Endothelial cell of coronary artery (primary cell): ENCODE measurements around the gene ZNF441. TPM values are rescaled to one million over a fixed set of nuclear protein-coding genes. Genes with fewer than 3 reads are reported as not detected.

Source experiments
- total RNA-seq: library from RNA; depleted of rRNA; stranded (reverse); fragments of >200 nt; gene quantifications from 2 replicates; pipeline ENCODE4 v1.2.3, GENCODE V29; 2014

ZNF441 gene
- 6.1 and 7.3 TPM in 2 replicates for total RNA-seq

DNA sequence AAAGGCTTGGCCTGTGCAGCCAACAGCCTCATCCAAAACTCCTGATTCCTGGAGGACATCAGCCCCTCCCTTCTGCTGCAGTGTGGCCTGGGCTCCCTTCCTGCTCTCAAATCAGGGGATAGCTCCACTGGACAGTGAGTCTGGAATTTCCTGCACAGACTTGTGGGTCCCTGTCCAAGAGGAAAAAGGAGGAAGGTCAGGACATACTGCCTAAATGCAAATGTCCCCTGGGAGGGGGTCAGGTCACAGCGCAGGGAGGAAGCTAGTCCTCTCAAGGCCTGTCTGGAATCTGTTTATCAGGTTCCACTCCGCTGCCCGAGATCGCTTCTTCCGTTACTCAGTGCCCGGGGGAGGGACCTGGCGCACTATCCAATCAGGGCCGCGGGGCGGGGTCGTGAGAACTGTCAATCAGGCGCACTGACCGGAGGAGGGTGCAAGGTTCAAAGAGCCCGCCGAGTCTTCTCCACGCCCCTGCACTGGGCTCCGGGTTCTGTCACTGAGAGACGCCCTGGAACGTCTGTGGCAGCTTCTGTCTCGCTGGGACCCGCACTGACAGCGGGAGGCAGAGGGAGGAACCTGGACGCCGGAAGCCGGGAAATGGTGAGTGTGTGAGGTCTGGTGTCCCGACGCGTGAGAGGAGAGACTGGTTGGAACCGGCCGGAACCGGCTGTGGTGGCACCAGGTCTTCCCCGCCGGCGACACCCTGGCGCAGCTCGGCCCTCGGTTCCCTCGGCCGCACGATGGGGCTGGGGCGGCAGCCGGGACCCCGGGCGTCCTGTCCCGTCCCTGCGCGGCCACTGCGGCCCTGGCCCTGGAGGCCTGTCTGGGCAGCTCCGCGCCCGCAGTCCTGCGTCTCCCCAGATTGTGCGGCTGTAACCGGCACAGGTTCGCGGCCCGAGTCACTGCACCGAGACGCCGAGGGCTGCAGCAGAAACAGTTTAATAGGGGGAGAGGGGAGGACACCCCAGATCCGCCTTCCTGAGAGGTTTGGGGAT lies at the start of gene ZNF441:
TSS of gene ZNF441 (plus strand) at position 404 of the 995 bp plus-strand sequence. CDS start at position 598, 194 bp downstream.

DNA sequence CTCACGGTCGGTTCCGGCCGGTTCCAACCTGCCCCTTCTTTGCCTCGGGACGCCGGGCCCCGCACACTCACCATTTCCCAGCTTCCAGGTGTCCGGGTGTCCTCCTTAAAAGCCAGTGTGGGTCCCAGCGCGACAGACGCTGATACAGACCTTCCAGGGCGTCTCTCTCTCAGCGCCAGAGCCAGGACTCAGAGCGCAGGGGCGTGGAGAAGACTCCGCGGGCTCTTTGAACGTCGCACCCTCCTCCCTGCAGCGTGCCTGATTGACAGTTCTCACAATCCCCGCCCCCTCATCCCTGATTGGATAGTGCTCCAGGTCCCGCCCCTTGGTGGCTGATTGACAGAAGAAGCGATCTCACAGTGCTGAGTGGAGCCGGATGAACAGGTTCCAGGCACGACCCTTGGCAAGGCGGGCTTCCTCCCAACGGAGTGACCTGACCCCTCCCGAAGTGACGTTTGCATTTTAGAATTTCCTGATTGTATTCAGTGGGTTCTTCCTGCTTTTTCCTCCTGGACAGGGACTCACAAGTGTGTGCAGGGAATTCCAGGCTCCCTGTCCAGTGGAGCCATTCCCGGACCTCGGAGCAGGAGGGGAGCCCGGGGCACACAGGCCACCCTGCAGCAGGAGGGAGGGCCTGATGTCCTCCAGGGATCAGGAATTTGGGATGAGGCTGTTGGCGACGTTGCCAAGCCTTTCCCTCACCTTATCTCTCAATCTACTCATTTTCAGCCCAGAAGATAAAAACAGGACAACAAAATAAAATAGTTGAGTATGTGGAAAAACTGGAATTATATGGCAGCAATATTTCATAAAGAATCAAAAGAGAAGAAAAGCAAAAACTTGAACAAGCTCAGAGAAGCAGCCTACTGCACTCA lies 27.8 kb upstream of the ZNF441 start, which contains the start of gene ZNF823:
TSS of gene ZNF823 (minus strand) at position 201 of the 875 bp plus-strand sequence. CDS start at position 74, 127 bp downstream.

DNA sequence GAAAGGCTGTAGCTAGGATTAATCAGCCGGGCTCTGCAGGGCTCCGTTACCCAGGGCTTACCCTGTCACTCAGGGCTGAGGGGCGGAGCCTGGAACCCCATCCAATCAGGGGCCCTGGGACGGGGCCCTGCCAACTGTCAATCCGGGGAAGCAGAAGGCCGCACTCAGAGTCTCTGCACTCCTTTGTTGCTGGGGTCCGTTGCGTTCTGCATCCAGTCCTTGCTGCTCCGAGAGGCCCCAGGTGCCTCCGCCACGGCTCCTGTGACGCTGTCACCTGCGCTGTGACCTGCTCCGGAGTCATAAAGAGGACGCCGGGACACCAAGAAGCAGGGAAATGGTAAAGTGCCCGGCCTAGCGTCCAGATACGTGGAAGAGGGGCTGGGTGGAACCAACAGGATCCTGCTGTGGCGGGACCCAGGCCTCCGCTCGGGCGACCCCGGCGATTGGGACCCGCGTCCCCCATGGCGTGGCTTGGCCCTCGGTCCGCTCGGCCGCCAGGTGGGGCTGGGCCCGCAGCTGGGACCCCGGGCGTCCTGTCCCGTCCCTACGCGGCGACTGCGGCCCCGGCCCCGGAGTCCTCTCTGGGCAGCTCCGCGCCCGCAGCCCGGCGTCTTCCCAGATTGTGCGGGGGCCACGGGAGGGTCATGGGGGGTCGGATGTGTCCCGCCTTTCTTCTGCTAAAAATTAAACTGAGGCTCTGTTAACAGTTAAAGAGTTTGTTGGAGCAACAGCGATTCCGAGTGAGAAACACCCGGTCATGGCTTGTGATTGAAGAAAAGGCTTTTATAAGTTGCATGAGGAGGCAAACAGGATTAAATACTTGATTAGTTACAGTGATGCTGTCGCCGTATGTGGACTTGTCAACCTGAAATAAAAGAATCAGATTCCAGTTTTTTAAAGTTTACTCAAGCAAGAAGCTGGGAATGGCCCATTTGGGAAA lies 31.9 kb downstream of the ZNF441 start, which contains the start of gene ZNF491:
TSS of gene ZNF491 (plus strand) at position 133 of the 940 bp plus-strand sequence. CDS start 7,431 bp downstream, outside the sequence.

DNA sequence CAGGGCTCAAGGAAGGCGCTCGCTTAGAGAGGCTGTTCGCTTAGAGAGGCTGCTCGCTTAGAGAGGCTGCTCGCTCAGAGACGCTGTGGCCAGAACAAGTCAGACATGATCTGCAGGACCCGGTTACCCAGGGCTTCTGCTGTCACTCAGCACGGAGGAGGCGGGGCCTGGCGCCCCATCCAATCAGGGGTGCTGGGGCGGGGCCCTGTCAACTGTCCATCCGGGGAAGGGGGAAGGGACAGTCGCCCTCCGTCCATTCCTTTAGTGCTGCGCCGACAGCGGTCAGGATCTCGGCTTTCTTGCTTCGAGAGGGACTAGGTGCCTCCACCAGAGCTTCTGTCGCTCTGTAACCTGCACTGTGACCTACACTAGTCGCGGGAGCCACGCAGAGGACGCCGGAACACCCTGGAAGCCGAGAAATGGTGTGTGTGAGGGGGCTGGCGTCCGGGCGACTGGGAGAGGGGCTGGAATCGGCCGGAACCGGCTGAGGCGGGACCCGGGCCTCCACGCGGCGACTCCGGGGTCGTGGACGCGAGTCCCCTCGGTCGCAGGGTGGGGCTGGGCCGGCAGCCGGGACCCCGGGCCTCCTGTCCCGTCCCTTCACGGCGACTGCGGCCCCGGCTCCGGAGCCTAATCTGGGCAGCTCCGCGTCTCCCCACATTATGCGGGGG lies 47.4 kb downstream of the ZNF441 start, which contains the start of gene ZNF440:
TSS of gene ZNF440 (plus strand) at position 245 of the 671 bp plus-strand sequence. CDS start at position 420, 175 bp downstream.

Other genes with a start within 250 kb of the ZNF441 start
- gene ECSIT, start 237.9 kb upstream of the ZNF441 start, total RNA-seq, result 30.2 and 44.1 TPM in 2 replicates
- gene CNN1, start 228.1 kb upstream of the ZNF441 start, total RNA-seq, result 2.0 and 6.9 TPM in 2 replicates
- 23.4 and 24.9 TPM in 2 replicates for gene ELOF1, start 207.8 kb upstream of the ZNF441 start, total RNA-seq
- 0.09 TPM in 2 replicates for gene ACP5, start 189.4 kb upstream of the ZNF441 start, total RNA-seq
- gene ZNF627, start 169.5 kb upstream of the ZNF441 start, total RNA-seq, result 18.7 and 21.2 TPM in 2 replicates
- 5.5 TPM in 2 replicates for gene ZNF823, start 28.1 kb upstream of the ZNF441 start, total RNA-seq
- gene ZNF491, start 31.5 kb downstream of the ZNF441 start, total RNA-seq, result 0.90 and 2.4 TPM in 2 replicates
- gene ZNF440, start 47.3 kb downstream of the ZNF441 start, total RNA-seq, result 6.9 and 8.6 TPM in 2 replicates
- 0.27 and 2.6 TPM in 2 replicates for gene ZNF439, start 81.7 kb downstream of the ZNF441 start, total RNA-seq
- gene ZNF69, start 120.8 kb downstream of the ZNF441 start, total RNA-seq, result 1.3 and 4.0 TPM in 2 replicates
- gene ZNF700, start 158.1 kb downstream of the ZNF441 start, total RNA-seq, result 5.7 and 6.7 TPM in 2 replicates
- gene ZNF763, start 198.0 kb downstream of the ZNF441 start, total RNA-seq, result 0.36 and 0.75 TPM in 2 replicates